Esophagus squamous epithelium (tissue), 5 donors: ENCODE results near the gene LRP1B. TPM values are rescaled to one million over a fixed set of nuclear protein-coding genes. Genes with fewer than 3 reads are reported as not detected.

ENCODE experiments used
- DNase-seq: peaks from one replicate; lab custom pipeline; 2025; lab: John Stamatoyannopoulos, UW
- H3K27ac ChIP-seq, 4 donors: fragments of 200-600 bp; sonication (generic); one replicate each; pipeline ENCODE4 v1.5.1; 2016 to 2019; ENCODE audit warnings: mild to moderate bottlenecking in 1 of 4
- H3K27me3 ChIP-seq, 4 donors: fragments of 200-600 bp; sonication (generic); 1 replicate in 3 of 4; 2 replicates in 1 of 4; pipeline versions ENCODE4 v1.5.1 to v1.6.0; 2017 to 2021; ENCODE audit warnings: antibody characterized with exemption in 1 of 4
- H3K36me3 ChIP-seq, 3 donors: fragments of 200-600 bp; sonication (generic); one replicate each; pipeline ENCODE4 v1.5.1; 2016 to 2019
- H3K4me1 ChIP-seq, 3 donors: fragments of 200-600 bp; sonication (generic); one replicate each; pipeline ENCODE4 v1.5.1; 2017 to 2019
- H3K4me3 ChIP-seq, 4 donors: fragments of 200-600 bp; sonication (generic); 1 replicate in 3 of 4; 2 replicates in 1 of 4; pipeline ENCODE4 v1.5.1; 2016 to 2019; ENCODE audit warnings: mild to moderate bottlenecking in 2 of 4, moderate library complexity in 1 of 4
- H3K9me3 ChIP-seq, 3 donors: fragments of 200-600 bp; sonication (generic); one replicate each; pipeline ENCODE4 v1.5.1; 2016 to 2019
- CTCF ChIP-seq, 6 experiments: fragments of 450-650 bp in 4 of 6; fragments of 200-600 bp in 2 of 6; sonication (generic) in 2 of 6; IDR thresholded peaks; one replicate each; pipeline ENCODE4 v1.5.1; 2016 to 2019; ENCODE audit warnings: antibody characterized with exemption in 6 of 6, mild to moderate bottlenecking in 4 of 6, moderate library complexity in 4 of 6
- POLR2A ChIP-seq, 4 donors: fragments of 450-650 bp; IDR thresholded peaks; one replicate each; pipeline ENCODE4 v1.6.1; 2017; ENCODE audit warnings: antibody characterized with exemption in 4 of 4, mild to moderate bottlenecking in 4 of 4, moderate library complexity in 3 of 4
- WGBS, 2 donors: methylation state at CpG; one replicate each; pipeline ENCODE4 v1.1.5; 2018; 5-methylcytosine and 5-hydroxymethylcytosine counted together
- intact Hi-C: fragments of 100-400 bp; cut with DNase I; formaldehyde crosslinking; loops from one replicate; pipeline ENCODE4 v1.15.0; 2022
- total RNA-seq, 4 donors: library from RNA; depleted of rRNA; stranded (reverse); fragments of >200 nt; gene quantifications; one replicate each; pipeline ENCODE4 v1.1.0, GENCODE V29; 2016
- donor health status: DM: yes; HTN: yes; CAD: no.

The LRP1B gene
- total RNA-seq, 4 donors from 2014 or later = 0.04 to 1.1 (median 0.23) TPM

GRCh38 chr2:142119347-142119746 is 11.5 kb downstream of the LRP1B start:
- H3K9me3 ChIP-seq = no peaks in the 10 kb centered on the region
- H3K4me1 ChIP-seq = no peaks in the 10 kb centered on the region
- no peaks in the 10 kb centered on the region for H3K36me3 ChIP-seq
- intact Hi-C loops = no loop called here
- TF ChIP-seq POLR2A (IDR thresholded peaks at IDR 0.05) = no peak
- no peak for TF ChIP-seq CTCF (IDR thresholded peaks at IDR 0.05)
- no peak overlapping the region for H3K4me3 ChIP-seq
- no peak for DNase-seq
- no peak overlapping the region for H3K27ac ChIP-seq
- H3K27me3 ChIP-seq = no peaks in the 10 kb centered on the region

- H3K27me3 ChIP-seq = no peaks in the 10 kb centered on the region
These were observed 18.0 kb downstream of the LRP1B start for GRCh38 chr2:142112757-142113221.

GRCh38 chr2:142104134-142104758 is 26.6 kb downstream of the LRP1B start:
- intact Hi-C loops = no loop called here
- DNase-seq = no peak
- Histone ChIP-seq H3K9me3 (no peaks in the 10 kb centered on the region), H3K36me3 (no peaks in the 10 kb centered on the region), H3K27ac (no peak overlapping the region), H3K4me3 (no peak overlapping the region), H3K4me1 (no peaks in the 10 kb centered on the region), H3K27me3 (no peaks in the 10 kb centered on the region)
- 29 to 42% methylated on average over 2 of the region's 2 CpGs for WGBS, 2 donors
- no peak for TF ChIP-seq CTCF (IDR thresholded peaks at IDR 0.05)
- no peak for TF ChIP-seq POLR2A (IDR thresholded peaks at IDR 0.05)

More at GRCh38 chr2:142112757-142113221, 18.0 kb downstream of the LRP1B start:
- TF ChIP-seq CTCF (IDR thresholded peaks at IDR 0.05) (peak in 5 of 6 experiments; percentile 5 to 57 (median 34)), POLR2A (IDR thresholded peaks at IDR 0.05) (no peak)
- Histone ChIP-seq H3K27ac (no peak overlapping the region), H3K9me3 (no peaks in the 10 kb centered on the region), H3K4me1 (peaks cover 0 to 11% (median 0%) of the 10 kb centered on the region in 3 donors), H3K4me3 (no peak overlapping the region), H3K36me3 (no peaks in the 10 kb centered on the region)
- no peak for DNase-seq
- intact Hi-C loops = no loop called here

GRCh38 chr2:142100970-142101369 is 29.8 kb downstream of the LRP1B start:
- DNase-seq = no peak
- H3K4me3 ChIP-seq = no peak overlapping the region
- no peaks in the 10 kb centered on the region for H3K36me3 ChIP-seq
- no peaks in the 10 kb centered on the region for H3K4me1 ChIP-seq
- TF ChIP-seq CTCF (IDR thresholded peaks at IDR 0.05) (no peak), POLR2A (IDR thresholded peaks at IDR 0.05) (no peak)
- no peaks in the 10 kb centered on the region for H3K9me3 ChIP-seq
- 39 to 44% methylated on average over 1 of the region's 1 CpG for WGBS, 2 donors
- no peaks in the 10 kb centered on the region for H3K27me3 ChIP-seq
- intact Hi-C loops = no loop called here
- H3K27ac ChIP-seq = no peak overlapping the region

GRCh38 chr2:142100139-142100873 is 30.5 kb downstream of the LRP1B start:
- TF ChIP-seq POLR2A (IDR thresholded peaks at IDR 0.05) (no peak), CTCF (IDR thresholded peaks at IDR 0.05) (no peak)
- H3K4me1 ChIP-seq = no peaks in the 10 kb centered on the region
- no peak overlapping the region for H3K4me3 ChIP-seq
- no peaks in the 10 kb centered on the region for H3K9me3 ChIP-seq
- H3K27ac ChIP-seq = no peak overlapping the region
- intact Hi-C loops = no loop called here
- H3K27me3 ChIP-seq = no peaks in the 10 kb centered on the region
- DNase-seq = no peak
- no peaks in the 10 kb centered on the region for H3K36me3 ChIP-seq
- 65 to 71% methylated on average over 4 of the region's 4 CpGs for WGBS, 2 donors
